ENCODE data around the gene PBX3.

DNA sequence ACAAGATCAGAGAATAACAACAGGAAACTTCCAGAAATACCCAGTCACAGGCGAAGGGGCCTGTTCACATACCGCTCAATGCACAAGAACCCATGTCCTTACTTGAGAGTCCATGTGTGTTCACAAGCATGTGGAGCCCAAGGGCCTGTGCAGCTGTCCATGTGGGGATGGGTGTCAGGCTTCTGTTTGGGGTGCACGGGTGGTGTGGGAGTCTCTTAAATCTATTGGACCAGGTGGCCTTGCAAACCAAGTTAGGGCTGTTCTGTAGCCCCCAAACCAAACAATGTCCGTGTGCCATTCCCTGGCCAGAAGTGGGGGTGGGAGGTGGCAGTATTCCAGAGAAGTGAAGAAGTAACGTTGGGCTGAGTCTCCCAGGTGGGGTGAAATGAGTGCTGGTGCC lies 222.3 kb downstream of the PBX3 start:
- TF ChIP-seq, protein P1, sequence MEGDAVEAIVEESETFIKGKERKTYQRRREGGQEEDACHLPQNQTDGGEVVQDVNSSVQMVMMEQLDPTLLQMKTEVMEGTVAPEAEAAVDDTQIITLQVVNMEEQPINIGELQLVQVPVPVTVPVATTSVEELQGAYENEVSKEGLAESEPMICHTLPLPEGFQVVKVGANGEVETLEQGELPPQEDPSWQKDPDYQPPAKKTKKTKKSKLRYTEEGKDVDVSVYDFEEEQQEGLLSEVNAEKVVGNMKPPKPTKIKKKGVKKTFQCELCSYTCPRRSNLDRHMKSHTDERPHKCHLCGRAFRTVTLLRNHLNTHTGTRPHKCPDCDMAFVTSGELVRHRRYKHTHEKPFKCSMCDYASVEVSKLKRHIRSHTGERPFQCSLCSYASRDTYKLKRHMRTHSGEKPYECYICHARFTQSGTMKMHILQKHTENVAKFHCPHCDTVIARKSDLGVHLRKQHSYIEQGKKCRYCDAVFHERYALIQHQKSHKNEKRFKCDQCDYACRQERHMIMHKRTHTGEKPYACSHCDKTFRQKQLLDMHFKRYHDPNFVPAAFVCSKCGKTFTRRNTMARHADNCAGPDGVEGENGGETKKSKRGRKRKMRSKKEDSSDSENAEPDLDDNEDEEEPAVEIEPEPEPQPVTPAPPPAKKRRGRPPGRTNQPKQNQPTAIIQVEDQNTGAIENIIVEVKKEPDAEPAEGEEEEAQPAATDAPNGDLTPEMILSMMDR (conservative IDR thresholded peaks at IDR 0.05), result no peak
- TF ChIP-seq ZFX (IDR thresholded peaks at IDR 0.05), result no peak

All from C4-2B (cell line).